SK-N-DZ (cell line): ENCODE results near the gene NBEAL1. TPM values are rescaled to one million over a fixed set of nuclear protein-coding genes. Genes with fewer than 3 reads are reported as not detected.
"Not testable (repeated sequence)": the region's sequence is repeated elsewhere in the genome, so short reads cannot be mapped to it uniquely, and the experiment has no call there.

Experiments
- DNase-seq: peaks from one replicate; pipeline ENCODE4 v3.0.0-alpha.2; 2015; ENCODE audit warnings: low spot score
- polyA plus RNA-seq, 2 experiments: library from polyadenylated mRNA; depleted of rRNA; stranded (reverse); fragments of >200 nt; gene quantifications; 2 replicates each; pipeline ENCODE4 v1.2.3, GENCODE V29; 2014

Gene NBEAL1
- 1.9 and 4.0 TPM in 2 replicates for polyA plus RNA-seq (2014; cell fraction: cytosol; rRNA removed)
- 2.9 and 12.8 TPM in 2 replicates for polyA plus RNA-seq (2014; cell fraction: nucleus; rRNA removed)

DNA sequence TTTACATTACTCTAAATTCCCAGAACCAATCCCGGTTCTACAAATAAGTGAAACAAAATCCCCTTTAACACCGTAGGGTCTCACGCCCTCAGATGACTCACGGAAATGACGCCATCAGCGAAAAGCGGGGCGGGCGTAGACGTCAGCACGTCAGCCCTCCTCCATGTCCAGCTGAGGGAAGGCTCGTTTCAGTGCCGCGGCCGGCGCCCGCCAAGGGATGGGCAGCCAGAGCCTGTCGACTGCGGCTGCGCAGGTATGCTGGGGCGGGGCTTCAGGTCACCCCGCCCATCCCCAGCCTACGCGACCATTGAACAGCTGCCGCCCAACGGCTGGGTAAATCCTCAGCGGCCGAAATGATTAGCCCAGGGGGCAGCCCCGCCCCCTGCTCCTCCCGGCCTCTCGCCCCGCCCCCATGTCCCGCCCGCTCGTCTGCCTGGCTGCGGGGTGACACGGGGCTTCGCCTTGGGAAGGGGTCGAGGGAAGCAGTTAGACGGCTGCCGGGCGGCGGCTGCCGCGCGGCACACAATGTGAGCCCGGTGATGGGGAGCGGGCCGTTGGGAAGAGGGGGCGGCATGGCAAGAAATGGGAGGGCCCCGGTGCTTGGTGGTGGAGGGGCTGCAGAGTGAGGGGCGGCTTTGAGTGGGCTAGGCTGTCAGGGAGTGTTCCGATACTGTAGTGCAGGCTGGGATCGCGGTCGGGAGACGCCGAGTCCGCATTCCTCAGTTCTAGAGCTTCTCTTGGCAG, at the start of gene NBEAL1:
TSS of gene NBEAL1 (plus strand) at position 420 of the 744 bp plus-strand sequence. CDS start 1,510 bp downstream, outside the sequence.
- peak; percentile 97 for DNase-seq

DNA sequence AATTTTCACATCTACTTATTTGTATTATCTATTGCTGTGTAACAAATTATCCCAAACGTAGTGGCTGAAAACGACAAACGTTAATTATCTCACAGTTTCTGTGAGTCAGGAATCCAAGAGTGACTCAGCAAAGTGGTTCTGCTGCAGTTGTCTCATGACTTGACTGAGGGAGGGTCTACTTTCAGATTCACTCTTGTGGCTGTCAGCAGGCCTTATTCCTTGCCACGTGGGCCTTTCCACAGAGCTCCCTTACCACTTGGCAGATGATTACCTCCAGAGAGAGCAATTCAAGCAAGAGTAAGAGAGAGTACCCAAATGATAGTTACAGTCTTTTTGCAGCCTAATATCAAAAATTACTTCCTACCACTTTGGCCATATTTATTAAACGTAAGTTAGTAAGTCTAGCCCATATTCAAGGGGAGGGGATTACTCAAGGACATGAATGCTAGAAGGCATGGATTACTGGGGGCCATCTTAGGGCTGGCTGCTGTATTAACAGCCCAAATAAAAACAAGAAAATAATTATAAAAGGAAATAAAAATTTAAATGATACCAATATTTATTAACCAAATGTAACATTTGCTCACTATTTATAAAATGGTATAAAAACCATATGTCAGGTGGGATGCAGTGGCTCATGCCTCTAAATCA, 48.7 kb upstream of the NBEAL1 start:
- DNase-seq = peak; percentile 31

DNA sequence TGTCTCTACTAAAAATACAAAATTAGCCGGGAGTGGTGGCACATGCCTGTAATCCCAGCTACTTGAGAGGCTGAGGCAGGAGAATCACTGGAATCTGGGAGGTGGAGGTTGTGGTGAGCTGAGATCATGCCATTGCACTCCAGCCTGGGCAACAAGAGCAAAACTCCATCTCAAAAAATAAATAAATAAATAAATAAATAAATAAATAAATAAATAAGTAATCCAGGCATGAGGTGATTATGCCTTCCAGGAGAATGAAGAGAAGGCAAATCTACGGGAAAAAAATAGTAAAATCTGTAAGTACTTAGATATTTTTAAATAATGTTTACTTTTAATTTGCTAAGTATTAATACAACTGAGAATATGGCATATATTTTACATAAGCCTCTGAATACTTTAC, 45.3 kb upstream of the NBEAL1 start:
- not testable (repeated sequence) for DNase-seq

DNA sequence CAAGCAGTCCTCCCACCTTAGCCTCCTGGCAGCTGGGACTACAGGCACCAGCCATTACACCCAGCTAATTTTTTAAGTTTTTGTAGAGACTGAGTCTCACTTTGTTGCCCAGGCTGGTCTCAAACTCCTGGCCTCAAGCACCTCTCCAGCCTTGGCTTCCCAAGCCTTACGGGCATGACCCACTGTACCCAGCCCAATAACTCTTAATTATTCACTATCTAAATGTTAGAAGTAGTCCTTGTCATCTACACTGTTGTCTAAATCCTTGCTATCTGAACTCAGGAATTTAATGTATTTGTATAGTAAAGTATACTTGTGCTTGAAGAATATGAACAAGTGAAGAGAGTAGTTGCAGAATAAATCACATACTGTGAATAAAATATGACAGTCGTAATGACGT, 37.9 kb upstream of the NBEAL1 start:
- DNase-seq = no peak

DNA sequence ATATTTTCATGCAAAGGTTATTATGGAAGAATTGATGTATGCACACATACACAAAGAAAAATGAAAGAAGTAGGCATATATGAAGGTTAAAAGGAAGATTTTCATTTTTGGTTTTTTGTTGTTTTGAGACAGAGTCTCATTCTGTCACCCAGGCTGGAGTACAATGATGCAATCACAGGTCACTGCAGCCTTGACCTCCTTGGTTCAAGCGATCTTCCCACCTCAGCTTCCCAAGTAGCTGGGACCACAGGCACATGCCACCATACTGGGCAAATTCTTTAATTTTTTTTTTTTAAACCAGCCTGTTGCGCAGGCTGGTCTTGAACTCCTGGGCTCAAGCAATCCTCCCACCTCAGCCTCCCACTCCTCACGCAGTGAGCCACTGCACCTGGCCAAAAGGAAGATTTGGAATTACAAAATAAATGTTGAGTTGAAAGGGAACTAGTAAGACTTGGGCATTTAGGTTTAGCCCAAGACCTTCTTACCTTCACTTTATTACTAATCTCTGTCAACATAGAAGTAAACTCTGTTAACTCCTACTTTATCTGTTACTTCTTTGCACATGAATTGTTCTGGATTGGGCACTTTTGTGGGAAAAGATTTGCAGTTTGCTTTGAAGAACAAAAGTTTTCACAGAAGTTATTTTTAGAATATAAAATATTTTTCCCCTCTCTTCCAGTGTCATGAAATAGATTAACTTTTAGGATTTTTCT, 31.7 kb upstream of the NBEAL1 start:
- DNase-seq = no peak

DNA sequence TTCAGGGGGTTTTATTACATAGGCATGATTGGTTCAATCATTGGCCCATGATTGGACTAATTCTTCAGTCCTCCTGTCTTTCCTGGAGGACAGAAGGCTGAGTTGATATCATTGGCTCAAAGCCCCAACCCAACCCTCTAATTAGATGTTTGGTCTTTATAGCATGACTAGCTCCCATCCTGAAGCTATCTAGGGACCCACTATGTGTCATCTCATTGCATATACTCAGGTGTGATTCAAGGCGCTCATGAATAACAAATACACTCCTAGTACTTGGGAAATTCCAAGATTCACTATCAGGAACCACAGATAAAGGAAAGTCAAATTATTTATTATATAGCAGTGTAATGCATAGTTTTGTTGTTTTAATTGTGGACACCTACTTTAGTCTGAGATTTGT, 24.9 kb upstream of the NBEAL1 start:
- DNase-seq = no peak

DNA sequence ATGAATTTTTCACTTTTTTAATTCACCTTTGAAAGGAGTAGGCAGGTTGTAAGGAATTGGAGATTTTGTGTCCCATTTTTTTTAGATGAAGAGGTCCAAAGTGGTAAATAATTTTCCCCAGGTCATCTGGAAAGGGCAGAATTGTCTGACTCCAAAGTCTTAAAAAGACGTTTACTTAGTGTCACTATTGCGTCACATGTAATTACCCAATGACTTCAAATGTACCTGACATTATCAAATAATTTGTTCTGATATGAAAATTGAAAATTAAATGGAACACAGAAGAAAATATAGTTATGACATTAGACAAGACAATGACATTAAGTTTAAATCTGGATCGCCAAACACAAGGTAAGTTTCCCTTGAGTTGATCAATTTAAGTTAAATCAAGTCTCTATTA, 24.2 kb upstream of the NBEAL1 start:
- no peak for DNase-seq

DNA sequence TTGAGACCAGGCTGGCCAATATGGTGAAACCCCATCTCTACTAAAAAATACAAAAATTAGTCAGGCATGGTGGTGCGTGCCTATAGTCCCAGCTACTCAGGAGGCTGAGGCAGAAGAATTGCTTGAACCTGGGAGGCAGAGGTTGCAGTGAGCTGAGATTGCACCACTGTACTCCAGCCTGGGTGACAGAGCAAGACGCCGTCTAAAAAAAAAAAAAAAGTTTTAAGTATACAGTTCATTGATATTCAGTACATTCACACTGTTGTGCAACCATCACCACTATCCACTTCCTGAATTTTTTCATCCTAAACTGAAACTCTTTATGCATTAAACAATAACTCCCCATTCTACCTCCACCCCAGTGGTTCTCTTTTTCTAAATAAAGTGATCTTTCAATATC, 17.6 kb upstream of the NBEAL1 start:
- DNase-seq = not testable (repeated sequence)

DNA sequence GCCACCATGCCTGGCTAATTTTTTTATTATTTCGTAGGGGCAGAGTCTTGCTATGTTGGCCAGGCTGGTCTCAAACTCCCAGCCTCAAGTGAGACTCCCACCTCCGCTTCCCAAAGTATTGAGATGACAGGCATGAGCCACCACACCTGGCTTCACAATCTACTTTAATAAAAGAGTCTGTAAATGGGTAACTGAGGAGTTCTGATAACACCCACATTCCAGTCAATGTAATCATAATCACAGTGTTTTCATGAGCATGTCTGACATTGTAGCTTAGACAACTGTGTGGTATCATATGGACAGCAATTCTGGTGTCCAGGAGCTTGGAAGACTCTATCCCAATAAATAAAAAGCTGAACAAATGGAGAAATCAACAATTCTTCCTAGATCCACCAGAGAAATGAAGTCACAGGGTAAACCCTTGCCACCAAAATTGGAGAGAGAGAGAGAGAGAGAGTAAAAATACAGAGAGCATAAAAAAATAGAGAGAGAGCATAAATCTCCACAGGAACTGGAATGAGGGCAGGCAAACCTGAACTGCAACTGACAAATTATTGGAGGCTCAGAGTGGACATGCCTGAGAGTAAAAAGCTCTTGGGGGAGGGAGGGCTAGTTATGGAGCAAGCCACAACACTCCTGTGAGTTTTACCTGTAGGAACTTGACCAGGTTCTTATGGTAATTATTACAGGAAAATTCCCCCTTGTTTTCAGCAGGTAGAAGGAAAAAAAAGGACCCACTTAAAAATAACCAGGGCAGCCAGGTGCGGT, 12.4 kb upstream of the NBEAL1 start:
- DNase-seq = no peak

DNA sequence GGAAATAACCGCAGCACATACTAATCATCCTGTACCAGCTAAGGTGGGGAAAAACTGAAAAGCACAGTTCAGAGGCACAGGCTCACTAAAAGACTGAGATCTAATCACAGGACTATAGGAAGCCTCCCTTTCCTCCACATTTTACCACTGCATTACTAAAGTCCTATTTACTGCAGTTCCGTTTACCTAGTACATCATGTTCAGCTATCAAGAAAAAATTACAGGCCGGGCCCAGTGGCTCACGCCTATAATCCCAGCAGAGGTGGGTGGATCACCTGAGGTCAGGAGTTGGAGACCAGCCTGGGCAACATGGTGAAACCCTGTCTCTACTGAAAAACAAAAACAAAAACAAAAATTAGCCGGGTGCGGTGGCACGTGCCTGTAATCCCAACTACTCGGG, 11.0 kb upstream of the NBEAL1 start:
- DNase-seq = no peak

DNA sequence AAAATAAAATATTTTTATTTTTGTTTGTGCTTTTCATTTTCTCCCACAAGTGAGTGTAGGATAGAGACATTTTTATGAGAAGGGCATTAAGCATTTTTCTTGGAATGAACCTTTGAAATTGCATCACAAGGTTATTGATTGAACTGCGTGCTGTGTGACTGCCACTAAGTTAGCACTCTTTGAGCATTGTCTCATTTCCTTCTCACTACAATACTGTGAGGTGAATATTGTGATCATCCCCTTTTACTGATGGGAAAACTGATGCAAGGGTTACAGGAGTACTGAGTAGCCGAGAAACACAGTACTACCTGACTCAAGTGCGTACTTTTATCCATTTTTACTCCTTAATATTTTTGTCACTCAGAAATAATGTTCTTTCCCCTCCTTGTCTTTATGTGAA, 2.0 kb downstream of the NBEAL1 start:
- DNase-seq = no peak

DNA sequence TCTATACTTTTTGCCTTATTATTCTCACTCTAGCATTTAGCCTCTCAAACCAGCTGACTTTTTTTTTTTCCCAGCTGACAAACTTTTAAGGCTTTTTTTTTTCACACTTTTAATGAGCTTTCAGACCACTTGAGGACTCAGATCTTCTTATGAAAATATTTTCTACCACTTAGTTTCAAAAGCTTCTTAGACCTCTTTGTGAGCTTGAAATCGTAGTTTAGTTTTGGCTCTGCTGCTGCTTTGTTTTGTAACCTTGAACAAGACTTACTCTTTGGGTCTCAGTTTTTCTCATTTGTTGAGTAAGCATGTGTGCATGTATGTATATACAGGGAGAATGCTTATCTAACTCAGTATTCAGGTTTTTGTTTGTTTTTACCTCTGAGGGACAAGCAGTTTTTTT, 3.5 kb downstream of the NBEAL1 start:
- no peak for DNase-seq

DNA sequence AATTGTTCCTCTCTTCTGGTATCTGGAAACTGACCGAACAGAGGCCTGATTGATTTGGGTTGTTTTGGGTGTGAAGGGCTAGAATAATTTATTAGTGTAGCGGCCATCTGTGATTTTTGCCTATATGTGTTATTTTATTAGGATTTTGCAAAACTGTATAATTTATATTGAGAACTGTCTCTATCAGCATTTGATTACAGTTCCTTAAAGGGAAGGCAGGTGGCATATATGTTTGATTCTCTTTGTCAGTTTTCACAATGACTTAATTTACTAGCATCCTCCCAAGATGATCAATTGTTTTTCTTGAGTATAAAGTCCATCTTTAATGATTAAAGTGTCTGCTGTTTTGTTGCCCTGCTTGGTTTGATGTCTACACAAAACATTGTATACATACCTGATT, 4.5 kb downstream of the NBEAL1 start:
- DNase-seq = no peak

DNA sequence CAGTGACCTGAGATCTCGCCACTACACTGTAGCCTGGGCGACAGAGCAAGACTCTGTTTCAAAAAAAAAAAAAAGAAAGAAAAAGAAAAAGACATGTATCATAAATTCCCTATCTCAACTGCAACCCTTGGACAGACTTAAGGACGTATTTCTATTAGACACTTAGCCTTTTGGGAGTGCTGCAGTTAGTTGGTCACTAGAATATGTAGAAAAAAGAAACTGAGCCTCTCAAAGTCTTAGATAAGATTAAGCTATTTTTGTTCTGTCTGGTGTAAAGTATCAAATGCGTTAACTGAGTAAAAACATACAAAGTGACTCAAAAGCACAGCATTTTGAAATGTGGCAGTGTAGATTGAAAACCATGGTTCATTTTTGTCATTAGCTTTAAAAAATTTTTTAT, 7.3 kb downstream of the NBEAL1 start:
- DNase-seq = no peak

DNA sequence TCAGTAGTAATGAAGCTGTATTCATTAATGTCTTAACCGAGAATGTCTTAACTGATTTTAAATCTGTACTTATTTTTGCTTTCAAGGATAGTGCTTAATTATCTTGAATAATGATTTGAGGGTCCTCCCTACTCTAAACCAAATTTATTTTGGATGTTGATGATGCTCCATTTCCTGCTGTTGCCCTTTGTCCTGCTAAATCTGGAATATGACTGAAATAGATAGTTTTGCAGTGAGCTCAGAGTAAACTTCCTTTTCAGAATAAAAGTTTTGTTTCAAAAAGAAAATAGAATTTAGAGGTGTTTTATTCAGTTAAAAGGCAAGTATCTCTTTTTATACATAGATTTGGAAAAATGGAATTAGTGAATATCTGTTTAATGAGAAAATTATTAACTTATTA, 8.1 kb downstream of the NBEAL1 start:
- no peak for DNase-seq

DNA sequence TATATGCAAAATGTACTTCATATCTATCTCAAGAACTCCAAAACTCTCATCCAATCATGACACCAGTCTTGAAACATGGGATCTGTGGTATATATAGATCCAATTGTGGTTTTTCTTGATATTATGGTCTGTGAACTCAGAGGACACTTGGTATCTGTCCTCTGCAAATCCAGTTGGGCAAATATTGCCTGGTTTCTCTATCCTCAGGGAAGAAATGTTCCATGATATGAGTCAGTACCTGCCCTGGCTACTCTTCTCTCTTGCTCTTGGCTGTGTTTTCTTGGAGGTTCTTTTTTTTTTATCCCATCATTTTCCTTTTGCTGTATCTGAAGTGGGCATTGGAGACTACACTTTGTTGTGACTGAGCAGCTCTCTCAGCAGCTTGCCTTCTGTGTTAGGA, 10.9 kb downstream of the NBEAL1 start:
- no peak for DNase-seq

DNA sequence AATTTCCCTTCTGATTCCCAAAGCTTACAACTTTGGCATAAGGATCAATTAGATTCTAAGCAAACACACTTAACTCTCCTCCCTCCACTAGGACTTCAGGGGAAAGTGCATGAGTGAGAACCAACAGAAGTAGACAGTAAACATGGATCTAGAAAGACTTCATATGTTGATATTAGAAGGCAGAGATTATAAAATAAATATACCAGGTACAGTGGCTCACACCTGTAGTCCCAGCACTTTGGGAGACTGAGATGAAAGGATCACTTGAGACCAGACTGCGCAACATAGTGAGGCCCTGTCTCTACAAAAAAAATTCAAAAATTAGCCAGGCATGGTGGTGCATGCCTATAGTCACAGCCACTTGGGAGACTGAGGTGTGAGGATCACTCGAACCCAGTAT, 15.9 kb downstream of the NBEAL1 start:
- DNase-seq = no peak

DNA sequence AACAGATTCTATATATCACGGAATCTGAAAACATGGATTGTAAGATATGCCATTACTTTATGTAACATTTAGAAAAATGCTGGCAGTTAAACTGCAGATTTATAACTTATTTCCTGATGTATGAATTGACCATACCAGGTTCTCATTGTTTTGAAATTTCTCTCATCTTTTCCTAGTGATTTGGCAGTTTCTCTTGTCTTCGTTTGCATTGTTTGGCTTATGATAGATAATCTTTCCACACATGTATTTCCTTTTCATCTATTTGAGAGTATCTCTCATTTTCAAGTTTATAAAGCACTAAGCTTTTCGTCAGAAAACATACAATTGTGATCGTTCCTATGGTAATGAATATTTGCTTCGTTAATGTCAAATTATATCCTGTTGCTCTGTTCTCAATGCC, 16.3 kb downstream of the NBEAL1 start:
- DNase-seq = no peak

DNA sequence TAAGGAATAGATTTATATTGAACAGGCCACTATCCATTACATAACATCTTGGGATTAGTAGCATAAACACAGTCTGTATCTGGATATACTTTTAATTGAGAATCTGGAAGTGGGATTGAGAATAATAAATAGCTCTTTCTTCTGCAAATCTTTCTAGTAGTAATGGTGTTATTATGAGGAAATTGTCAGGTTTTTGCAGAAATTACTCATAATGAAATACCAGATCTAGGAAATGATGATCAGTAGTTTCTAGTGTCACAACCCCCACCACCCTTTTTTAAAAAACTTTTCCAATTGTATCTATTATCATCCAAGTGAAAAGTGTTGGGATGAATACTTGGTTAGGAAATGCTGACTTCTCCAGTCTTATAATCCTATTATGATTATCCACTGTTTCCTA, 18.7 kb downstream of the NBEAL1 start:
- no peak for DNase-seq

DNA sequence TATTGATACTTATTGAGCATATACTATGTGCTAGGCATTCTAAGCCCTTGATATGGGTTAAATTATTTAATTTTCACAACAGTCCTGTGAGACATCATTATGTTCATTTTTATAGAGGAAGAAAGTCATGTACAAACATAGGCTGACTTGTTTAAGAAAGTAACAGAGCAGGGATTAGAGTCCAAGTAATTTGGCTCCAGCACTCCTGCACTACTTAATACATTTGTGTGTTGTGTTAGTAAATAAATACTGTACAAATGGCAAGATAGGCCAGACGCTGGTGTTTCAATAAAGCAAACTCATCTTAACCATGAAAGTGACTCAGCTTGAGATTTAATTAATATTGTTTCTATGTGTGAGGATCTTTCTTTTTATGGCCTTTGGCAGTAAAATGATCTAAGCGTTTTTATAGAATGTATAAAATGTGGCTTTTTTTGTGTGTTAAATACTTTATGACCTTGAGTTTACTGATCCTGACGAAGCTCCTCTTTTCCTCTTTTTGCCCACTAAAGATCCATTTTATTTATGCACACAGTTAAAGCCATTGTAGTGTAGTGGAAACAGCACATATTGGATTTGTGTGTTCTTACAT, 21.3 kb downstream of the NBEAL1 start:
- no peak for DNase-seq

DNA sequence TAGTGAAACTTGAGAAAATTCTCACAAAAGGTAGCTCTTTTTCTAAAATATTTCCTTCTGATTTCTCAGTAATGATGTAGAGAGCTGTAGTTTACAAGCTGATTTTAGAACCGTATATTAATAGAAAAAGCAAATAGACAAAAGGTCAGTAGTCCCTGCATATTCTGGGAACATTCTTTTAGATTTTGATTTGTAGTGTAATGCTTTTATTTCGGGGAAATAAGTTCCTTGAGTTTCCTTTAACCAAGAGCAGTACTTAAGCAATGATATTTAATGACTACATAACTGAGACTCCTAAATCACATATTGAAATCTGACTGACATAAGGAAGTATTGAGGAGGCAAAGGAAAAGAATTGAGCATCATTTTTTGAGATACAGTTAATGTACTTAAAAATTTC, 22.4 kb downstream of the NBEAL1 start:
- no peak for DNase-seq
